Thoracic aorta (tissue), 2 donors: ENCODE data around the gene LSM14B. TPM values are rescaled to one million over a fixed set of nuclear protein-coding genes. Genes with fewer than 3 reads are reported as not detected.

Experiments
- ATAC-seq: fragments of 150-250 bp; one replicate; pipeline ENCODE4 v1.8.0; 2017; ENCODE audit warnings: low read depth; ENCODE audit not compliant: insufficient number of reproducible peaks, low FRiP score
- DNase-seq: peaks from one replicate; pipeline ENCODE4 v3.0.0-alpha.2; 2020; ENCODE audit warnings: low spot score
- H3K27ac ChIP-seq, 2 donors: fragments of 200-600 bp; sonication (generic); 1 replicate in 1 of 2; 2 replicates in 1 of 2; pipeline ENCODE4 v1.5.1; 2016; ENCODE audit warnings: mild to moderate bottlenecking in 2 of 2, moderate library complexity in 2 of 2
- H3K27me3 ChIP-seq: fragments of 200-600 bp; sonication (generic); replicated peaks from 2 replicates; pipeline ENCODE4 v1.6.0; 2016; ENCODE audit warnings: mild to moderate bottlenecking; ENCODE audit not compliant: insufficient read depth
- H3K36me3 ChIP-seq: fragments of 200-600 bp; sonication (generic); one replicate; pipeline ENCODE4 v1.5.1; 2016
- H3K4me1 ChIP-seq, 2 donors: fragments of 200-600 bp; sonication (generic); 1 replicate in 1 of 2; 2 replicates in 1 of 2; pipeline versions ENCODE4 v1.5.1 to v1.6.0; 2016; ENCODE audit warnings: low read depth in 2 of 2, mild to moderate bottlenecking in 1 of 2; ENCODE audit not compliant: control insufficient read depth in 1 of 2
- H3K4me3 ChIP-seq: fragments of 200-600 bp; sonication (generic); 2 replicates; pipeline ENCODE4 v1.5.1; 2016; ENCODE audit warnings: mild to moderate bottlenecking
- H3K9me3 ChIP-seq: fragments of 200-600 bp; sonication (generic); 2 replicates; pipeline ENCODE4 v1.5.1; 2016
- CTCF ChIP-seq: fragments of 200-600 bp; sonication (generic); IDR thresholded peaks from one replicate; pipeline ENCODE4 v1.5.1; 2019; ENCODE audit warnings: antibody characterized with exemption
- total RNA-seq, 2 donors: library from RNA; depleted of rRNA; stranded (reverse); fragments of >200 nt; gene quantifications; one replicate each; pipeline versions ENCODE4 v1.1.0 to v1.2.3, GENCODE V29; 2016

Gene LSM14B
- total RNA-seq, 2 donors from 2014 or later: 11.4 to 38.7 TPM

DNA sequence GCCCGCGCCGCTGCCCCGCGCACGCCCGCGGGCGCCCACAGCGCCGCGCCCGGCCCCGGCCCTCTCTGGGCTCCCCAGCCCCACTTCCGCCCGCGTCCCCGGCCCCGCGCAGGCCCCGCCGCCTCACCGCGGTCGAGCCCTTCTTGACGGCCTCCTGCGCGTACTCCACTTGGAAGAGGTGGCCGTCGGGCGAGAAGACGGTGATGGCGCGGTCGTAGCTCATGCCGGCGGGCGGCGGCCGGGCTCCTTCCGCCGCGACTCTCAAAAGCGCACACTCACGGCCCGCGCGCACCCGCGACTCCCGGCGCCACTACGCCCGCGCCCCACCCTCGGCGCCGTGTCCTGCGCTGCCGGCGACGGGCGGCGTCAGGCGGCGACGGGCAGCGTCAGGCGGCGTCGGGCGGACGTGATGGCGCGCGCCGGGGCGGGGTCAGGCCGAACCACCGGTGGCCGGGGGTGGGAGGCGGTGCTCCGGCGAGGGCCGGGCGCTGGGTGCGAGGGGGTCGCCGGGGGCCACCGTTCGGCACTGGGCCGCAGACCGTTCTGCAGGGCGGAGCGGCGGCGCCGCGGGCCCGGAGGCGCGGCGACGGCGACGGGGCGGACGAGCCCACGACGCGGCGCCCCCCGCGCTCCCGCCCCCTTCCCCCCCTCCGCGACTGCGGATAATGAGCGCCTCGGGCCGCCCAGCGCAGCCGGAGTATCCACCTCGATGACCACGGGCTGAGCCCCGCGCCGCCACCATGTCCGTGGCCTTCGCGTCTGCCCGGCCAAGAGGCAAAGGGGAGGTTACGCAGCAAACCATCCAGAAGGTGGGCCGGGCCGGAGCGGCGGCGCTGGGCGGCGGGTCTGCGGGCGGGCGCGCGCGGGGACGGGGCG is 21.0 kb downstream of the LSM14B start, which contains the start of the genes PSMA7 and SS18L1:
PSMA7 (minus strand) TSS at position 314 of the 876 bp plus-strand sequence; CDS start at position 223, 91 bp downstream.
SS18L1 (plus strand) TSS at position 689 of the 876 bp plus-strand sequence; CDS start at position 741, 52 bp downstream.
- H3K36me3 ChIP-seq: peaks cover 21% of the 10 kb centered on the region
- H3K9me3 ChIP-seq: no peaks in the 10 kb centered on the region
- peak within 1 kb of the TSS; percentile 89 for H3K4me3 ChIP-seq
- DNase-seq (no peak), ATAC-seq (peak; percentile 80)
- H3K4me1 ChIP-seq: peaks cover 25 to 52% of the 10 kb centered on the region in 2 donors
- H3K27ac ChIP-seq: peak within 1 kb of the TSS; percentile 85 to 89
- H3K27me3 ChIP-seq: no peaks in the 10 kb centered on the region
- no peak for TF ChIP-seq CTCF

- H3K4me1 ChIP-seq: peaks cover 25 to 52% of the 10 kb centered on the region in 2 donors
- peak overlapping the region; percentile 85 to 89 for H3K27ac ChIP-seq
- H3K4me3 ChIP-seq: peak overlapping the region; percentile 89
- no peaks in the 10 kb centered on the region for H3K9me3 ChIP-seq
- no peak for TF ChIP-seq CTCF
- H3K36me3 ChIP-seq: peaks cover 13% of the 10 kb centered on the region
- no peaks in the 10 kb centered on the region for H3K27me3 ChIP-seq
- ATAC-seq: no peak
- no peak for DNase-seq
Observed at GRCh38 chr20:62143957-62144825, 21.9 kb downstream of the LSM14B start.

DNA sequence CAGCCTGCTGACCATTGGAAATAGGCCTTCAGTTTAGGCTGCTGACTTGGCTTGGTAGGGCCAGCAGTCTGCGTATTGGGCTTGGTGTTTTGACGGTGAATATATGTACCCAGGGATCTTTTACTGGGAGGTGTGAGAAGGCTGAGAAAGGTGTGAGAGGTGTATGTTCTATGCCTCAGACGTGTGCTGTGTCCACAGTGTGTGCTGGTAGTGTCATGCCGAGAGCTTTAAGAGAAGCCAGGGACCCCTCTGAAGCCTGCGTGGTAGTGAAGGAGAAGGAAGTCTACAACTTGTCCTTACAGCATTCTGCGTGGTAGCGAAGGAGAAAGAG is 23.4 kb downstream of the LSM14B start:
- TF ChIP-seq CTCF: no peak
- Histone ChIP-seq H3K4me1 (peaks cover 24 to 45% of the 10 kb centered on the region in 2 donors), H3K36me3 (peaks cover 1% of the 10 kb centered on the region), H3K27ac (no peak overlapping the region), H3K4me3 (no peak overlapping the region), H3K9me3 (no peaks in the 10 kb centered on the region), H3K27me3 (no peaks in the 10 kb centered on the region)
- DNase-seq (no peak), ATAC-seq (no peak)

- no peak for DNase-seq
- peaks cover 19 to 40% of the 10 kb centered on the region in 2 donors for H3K4me1 ChIP-seq
- no peaks in the 10 kb centered on the region for H3K9me3 ChIP-seq
Observed at GRCh38 chr20:62146019-62146755, 23.9 kb downstream of the LSM14B start.

More at GRCh38 chr20:62146019-62146755, 23.9 kb downstream of the LSM14B start:
- Histone ChIP-seq H3K4me3 (no peak overlapping the region), H3K27me3 (no peaks in the 10 kb centered on the region), H3K27ac (no peak overlapping the region), H3K36me3 (peaks cover 4% of the 10 kb centered on the region)
- no peak for TF ChIP-seq CTCF
- no peak for ATAC-seq
